GM12874 (cell line): ENCODE results near the gene ENDOV.

Experiments
- TF ChIP-seq, protein P1 (sequence below): IDR thresholded peaks from 2 replicates; pipeline ENCODE4 v1.5.1; 2011; ENCODE audit warnings: low read depth, mild to moderate bottlenecking, control low read depth, low read length, moderate library complexity; ENCODE audit not compliant: insufficient read depth

Gene ENDOV

DNA sequence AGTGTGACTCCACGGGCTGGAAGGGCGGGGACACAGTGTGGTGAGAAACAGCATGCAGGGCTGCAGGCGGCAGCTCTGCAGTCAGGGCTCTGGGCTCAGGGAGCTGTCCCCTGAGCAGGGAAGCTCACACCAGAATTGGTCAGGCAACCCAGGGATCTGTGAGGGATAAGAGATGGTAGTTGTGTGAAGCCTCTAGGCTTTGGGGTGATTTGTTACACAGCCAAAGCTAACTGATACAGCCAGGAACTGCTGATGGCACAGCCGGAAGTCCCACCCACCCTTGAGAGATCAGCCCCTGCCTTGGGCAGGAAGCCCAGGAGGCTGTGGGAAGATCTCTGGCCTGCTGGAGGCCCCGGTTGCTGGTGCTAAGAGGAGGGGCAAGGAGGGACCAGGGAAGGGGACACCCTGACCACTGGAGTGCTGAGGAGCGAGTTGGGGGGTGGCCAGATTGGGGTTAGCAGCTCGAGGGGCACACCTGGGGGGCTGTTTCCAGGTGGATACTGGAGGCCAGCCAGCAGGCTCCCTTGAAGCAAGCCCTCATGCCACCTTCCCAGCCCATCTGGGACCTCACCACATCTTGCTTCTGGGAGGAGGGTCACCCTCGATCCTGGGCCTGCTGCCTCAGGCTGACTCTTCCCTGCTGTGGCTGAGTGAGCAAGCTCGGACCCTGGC, 36.3 kb downstream of the ENDOV start:
- TF ChIP-seq, protein P1, sequence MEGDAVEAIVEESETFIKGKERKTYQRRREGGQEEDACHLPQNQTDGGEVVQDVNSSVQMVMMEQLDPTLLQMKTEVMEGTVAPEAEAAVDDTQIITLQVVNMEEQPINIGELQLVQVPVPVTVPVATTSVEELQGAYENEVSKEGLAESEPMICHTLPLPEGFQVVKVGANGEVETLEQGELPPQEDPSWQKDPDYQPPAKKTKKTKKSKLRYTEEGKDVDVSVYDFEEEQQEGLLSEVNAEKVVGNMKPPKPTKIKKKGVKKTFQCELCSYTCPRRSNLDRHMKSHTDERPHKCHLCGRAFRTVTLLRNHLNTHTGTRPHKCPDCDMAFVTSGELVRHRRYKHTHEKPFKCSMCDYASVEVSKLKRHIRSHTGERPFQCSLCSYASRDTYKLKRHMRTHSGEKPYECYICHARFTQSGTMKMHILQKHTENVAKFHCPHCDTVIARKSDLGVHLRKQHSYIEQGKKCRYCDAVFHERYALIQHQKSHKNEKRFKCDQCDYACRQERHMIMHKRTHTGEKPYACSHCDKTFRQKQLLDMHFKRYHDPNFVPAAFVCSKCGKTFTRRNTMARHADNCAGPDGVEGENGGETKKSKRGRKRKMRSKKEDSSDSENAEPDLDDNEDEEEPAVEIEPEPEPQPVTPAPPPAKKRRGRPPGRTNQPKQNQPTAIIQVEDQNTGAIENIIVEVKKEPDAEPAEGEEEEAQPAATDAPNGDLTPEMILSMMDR = no peak

GRCh38 chr17:80452173-80452915, 37.4 kb downstream of the ENDOV start:
- TF ChIP-seq, protein P1 = no peak

DNA sequence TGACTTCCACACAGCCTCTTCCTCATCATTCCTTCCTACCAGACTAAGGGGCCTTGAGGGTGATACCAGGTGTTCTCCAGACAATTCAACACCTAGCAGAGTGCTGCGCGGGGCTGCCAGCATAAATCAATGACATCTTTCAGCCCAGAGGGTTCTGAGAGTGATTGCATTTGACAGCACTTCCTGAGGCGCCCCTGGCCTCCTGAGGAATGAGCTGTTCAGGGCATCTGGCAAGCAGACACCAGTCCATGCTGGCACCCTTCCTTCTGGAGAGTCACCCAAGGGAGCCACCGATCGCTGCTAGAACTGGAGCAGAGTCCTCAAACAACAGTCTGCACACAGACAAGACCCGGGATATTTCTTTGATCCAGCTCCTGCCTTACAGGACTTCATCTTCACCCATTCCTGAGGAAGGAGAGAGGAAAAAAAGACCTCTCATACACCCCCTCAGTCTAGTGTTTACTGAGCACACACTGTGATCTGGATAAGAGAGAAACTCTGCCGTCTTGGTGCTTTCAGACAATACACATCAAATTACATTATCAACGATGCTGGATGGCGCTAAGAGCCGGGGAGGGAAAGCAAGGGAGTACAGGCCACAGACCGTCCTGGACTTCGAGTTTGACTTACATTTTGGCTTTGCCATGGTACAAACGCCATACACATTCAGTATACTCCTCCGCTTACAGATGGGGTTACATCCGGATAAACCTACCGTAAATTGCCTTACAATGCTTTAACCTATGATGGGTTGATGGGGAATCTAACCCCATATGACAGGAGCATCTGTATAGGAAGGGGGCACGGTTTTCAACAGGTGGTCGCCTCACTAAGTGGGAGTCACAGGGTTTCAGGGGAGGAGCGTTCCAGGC, 38.4 kb downstream of the ENDOV start:
- TF ChIP-seq, protein P1 = no peak

DNA sequence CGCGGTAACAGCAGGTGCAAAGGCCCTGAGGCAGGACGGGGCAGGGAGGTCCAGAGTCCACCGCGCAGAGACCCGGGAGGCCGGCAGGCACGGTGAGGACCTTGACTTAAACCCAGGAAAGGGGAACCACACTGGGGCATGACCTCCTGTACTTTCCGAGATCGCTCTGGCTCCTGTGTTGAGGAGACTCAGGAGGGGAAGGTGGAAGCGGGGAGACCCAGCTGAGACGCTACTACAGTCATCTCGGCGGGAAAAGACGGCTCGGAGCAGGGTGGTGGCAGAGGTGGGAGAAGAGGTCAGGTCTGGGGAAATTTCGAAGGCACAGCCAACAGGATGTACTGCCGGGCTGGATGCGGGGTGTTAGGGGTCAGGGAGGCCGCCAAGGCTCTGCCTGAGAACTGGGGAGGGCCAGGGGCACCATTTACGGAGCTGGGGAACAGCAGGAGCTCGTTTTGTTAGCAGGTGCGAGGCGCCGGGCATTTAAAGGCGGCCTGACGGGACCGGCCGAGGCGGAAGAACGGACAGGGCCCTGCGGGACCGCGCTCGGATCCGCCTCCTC, 39.1 kb downstream of the ENDOV start:
- TF ChIP-seq, protein P1 = no peak

DNA sequence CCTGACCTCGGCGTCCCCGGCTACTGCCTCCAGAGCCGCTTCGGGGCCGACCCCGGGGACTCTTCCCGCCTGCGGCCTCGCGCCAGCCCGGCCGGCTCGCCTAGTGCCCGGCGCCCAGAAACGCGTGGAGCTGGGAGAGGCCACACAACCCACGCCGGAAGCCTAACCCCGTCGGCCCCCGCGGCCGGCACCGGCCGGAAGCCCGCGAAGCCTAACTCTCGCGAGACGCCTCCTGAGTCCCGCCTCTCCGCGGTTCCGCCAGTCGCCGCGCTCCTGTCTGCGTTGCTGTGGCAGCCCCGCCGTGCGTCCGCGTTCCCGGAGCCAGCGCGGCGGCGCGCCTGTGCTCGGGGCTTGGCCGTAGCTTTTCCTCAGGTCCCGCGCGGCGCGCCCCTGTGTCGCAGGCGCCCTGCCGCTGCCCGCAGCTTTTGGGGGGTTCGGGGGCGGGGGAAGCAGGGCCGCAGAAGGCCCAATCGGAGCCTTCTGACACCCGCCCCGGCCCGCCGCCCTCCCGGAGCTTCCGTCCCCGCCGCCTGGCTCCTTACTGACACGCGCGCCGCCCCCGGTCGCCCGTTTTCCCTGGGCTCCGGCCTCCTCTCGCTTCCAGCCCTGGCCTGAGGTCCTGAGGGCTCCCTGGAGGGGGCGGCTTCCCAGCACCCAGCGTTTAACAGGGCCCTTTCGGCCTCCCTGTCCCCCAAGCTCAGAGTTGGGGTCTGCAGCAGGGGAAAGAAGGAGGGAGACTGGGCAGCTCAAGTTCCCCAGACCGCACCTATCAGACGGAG, 39.8 kb downstream of the ENDOV start:
- TF ChIP-seq, protein P1 = no peak

- TF ChIP-seq, protein P1 = no peak
Measured at GRCh38 chr17:80455336-80455710, 40.4 kb downstream of the ENDOV start.
